Loucy (cell line): ENCODE results near the gene IGFALS.

ENCODE experiments used
- CTCF ChIP-seq: fragments of 200-600 bp; sonication (generic); conservative IDR thresholded peaks from 2 replicates; pipeline ENCODE4 v1.5.1; 2014; ENCODE audit warnings: mild to moderate bottlenecking, antibody characterized with exemption, low read length
- EZH2phosphoT487 ChIP-seq: fragments of 200-600 bp; IDR thresholded peaks from 2 replicates; pipeline ENCODE4 v1.6.1; 2018; ENCODE audit warnings: antibody characterized with exemption, mild to moderate bottlenecking, moderate library complexity, borderline replicate concordance

GRCh38 chr16:1745181-1745899 lies 48.2 kb downstream of the IGFALS start:
- TF ChIP-seq CTCF (no peak), EZH2phosphoT487 (no peak)
